ENCODE measurements around the gene TUBA4A. TPM values are rescaled to one million over a fixed set of nuclear protein-coding genes. Genes with fewer than 3 reads are reported as not detected.

The TUBA4A gene
- 24.7 TPM for polyA plus RNA-seq (2012; ENCODE audit: insufficient read depth, insufficient read length, low read depth)

DNA sequence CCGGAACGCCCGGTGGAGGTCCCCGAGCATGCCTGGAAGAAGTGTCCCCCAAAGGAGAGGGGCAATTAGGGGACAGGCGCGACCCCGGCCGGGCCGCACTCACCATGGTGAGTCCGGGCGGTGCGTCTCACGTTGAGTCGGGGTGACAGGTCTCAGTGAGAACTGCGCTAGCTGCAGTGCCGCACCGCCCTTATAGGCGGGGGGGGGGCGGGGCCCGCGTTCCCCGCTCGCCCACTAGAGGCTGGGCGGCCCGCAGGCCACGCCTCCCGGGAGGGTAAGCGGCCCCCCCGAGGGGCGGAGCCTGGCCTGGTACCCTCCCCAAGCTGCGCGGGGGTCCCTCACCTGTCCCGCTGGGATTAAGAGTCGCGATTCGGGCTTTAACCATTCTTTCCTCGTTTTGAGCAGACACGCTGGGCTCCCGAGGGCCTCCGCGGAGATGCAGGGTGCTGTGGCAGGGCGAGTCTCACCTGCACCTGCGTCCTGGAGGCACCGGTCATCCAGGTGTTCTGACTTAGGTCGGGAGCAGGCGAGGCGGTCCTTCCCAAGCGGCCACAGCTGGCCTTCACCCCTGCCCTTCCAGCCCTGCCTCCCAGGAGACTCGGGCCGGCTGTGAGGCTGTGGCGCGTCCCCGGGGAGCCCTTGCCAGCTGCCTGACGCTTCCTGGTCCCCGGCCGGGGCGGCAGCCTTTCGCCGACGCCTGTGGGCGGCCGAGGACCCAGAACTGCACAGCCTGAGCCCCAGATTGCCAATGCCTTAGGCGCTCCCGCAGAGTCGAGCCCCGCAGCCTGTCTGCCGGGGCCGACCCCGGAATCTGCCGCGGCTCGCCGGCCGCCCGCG is at the start of gene TUBA4A:
Gene TUBA4A, minus strand, starts transcription at position 166 of the 837 bp plus-strand sequence. Its CDS starts 60 bp downstream, at position 106.
- Histone ChIP-seq H3K27me3 (peaks cover 48% of the 10 kb centered on the region), H3K9me3 (no peaks in the 10 kb centered on the region), H3K36me3 (no peaks in the 10 kb centered on the region), H3K4me3 (ENCODE audit: low read depth, low read length) (peak within 1 kb of the TSS; percentile 60), H3K4me1 (peaks cover 14% of the 10 kb centered on the region)
- TF ChIP-seq, protein P1, sequence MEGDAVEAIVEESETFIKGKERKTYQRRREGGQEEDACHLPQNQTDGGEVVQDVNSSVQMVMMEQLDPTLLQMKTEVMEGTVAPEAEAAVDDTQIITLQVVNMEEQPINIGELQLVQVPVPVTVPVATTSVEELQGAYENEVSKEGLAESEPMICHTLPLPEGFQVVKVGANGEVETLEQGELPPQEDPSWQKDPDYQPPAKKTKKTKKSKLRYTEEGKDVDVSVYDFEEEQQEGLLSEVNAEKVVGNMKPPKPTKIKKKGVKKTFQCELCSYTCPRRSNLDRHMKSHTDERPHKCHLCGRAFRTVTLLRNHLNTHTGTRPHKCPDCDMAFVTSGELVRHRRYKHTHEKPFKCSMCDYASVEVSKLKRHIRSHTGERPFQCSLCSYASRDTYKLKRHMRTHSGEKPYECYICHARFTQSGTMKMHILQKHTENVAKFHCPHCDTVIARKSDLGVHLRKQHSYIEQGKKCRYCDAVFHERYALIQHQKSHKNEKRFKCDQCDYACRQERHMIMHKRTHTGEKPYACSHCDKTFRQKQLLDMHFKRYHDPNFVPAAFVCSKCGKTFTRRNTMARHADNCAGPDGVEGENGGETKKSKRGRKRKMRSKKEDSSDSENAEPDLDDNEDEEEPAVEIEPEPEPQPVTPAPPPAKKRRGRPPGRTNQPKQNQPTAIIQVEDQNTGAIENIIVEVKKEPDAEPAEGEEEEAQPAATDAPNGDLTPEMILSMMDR (IDR thresholded peaks at IDR 0.05; ENCODE audit: low read depth, low read length) = no peak
- DNase-seq = peak; percentile 77

DNA sequence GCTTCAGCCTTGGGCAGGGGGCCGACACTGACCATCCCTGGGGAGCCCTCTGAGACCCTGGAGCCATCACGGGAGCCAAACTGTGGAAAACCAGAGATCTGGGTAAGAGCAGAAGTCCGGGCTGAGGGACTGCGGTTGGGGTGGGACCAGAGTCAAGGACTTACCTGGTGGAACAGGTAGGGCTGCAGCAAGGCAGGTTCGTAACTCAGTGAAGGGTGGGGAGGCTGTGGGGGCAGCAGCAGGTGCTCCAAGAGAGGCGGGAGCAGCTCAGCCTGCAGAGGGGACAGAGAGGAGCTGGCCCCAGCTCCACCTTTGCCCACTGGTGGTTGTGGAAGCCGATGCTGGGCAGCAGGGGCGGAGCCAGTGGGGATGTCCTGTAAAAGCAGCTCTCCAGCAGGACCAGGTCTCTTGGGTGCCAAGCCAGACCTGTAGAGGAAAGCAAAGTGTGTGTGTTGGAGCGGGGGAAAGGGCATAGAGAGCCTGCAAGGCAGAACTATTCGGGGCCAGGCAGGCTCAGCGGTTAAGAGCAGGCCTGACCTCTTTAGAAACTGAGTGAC is 48.8 kb upstream of the TUBA4A start:
- no peak for DNase-seq
- no peaks in the 10 kb centered on the region for H3K27me3 ChIP-seq
- no peaks in the 10 kb centered on the region for H3K9me3 ChIP-seq
- TF ChIP-seq, protein P1 (IDR thresholded peaks at IDR 0.05; ENCODE audit: low read depth, low read length) = no peak
- H3K36me3 ChIP-seq = peaks cover 9% of the 10 kb centered on the region
- no peak overlapping the region for H3K4me3 ChIP-seq (ENCODE audit: low read depth, low read length)
- H3K4me1 ChIP-seq = no peaks in the 10 kb centered on the region; the same call in 1 of the 2 replicates

DNA sequence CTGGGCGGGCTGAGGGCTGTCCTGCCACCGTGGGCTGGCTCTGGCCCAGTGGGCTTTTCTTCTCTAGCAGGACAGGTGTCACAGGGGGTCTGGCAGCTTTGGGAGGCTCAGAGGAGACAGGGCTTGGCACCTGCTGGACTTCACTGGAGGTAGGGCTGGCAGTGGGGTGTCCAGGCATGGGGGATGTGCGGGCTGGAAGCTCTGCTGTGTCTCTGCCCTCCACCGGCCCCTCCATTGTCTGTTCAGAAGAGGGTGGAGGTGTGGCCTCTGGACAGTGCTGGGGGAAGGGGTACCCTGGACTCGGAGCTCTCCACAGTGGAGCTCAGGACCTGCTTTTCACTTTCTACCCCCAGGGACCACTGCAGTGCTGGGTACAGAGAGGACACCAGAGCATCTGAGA is 46.3 kb upstream of the TUBA4A start:
- DNase-seq = no peak
- Histone ChIP-seq H3K36me3 (peaks cover 16% of the 10 kb centered on the region), H3K27me3 (no peaks in the 10 kb centered on the region), H3K4me3 (ENCODE audit: low read depth, low read length) (no peak overlapping the region), H3K9me3 (no peaks in the 10 kb centered on the region), H3K4me1 (no peaks in the 10 kb centered on the region)
- TF ChIP-seq, protein P1 (IDR thresholded peaks at IDR 0.05; ENCODE audit: low read depth, low read length) = no peak

DNA sequence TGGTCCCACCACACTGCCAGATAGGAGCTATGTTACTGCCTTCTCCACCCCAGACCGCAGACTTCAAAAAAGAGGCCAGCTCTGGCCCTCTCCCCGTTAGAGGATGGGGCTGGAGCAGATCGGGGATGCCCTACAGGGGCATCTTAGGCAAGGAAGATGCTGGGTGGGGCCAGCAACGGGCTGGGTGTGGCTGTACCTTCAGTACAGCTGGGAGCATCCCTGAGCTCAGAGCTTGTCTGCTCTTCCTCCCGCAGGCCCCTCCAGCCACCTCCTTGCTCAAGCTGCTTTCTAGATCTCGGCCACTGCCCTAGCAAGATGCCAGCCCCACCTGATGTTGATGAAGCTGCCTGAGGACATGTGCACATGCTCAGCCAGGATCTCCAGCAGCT is 45.6 kb upstream of the TUBA4A start:
- TF ChIP-seq, protein P1 (IDR thresholded peaks at IDR 0.05; ENCODE audit: low read depth, low read length) = no peak
- Histone ChIP-seq H3K9me3 (no peaks in the 10 kb centered on the region), H3K4me3 (ENCODE audit: low read depth, low read length) (no peak overlapping the region), H3K36me3 (peaks cover 16% of the 10 kb centered on the region), H3K27me3 (no peaks in the 10 kb centered on the region), H3K4me1 (no peaks in the 10 kb centered on the region)
- DNase-seq = no peak

DNA sequence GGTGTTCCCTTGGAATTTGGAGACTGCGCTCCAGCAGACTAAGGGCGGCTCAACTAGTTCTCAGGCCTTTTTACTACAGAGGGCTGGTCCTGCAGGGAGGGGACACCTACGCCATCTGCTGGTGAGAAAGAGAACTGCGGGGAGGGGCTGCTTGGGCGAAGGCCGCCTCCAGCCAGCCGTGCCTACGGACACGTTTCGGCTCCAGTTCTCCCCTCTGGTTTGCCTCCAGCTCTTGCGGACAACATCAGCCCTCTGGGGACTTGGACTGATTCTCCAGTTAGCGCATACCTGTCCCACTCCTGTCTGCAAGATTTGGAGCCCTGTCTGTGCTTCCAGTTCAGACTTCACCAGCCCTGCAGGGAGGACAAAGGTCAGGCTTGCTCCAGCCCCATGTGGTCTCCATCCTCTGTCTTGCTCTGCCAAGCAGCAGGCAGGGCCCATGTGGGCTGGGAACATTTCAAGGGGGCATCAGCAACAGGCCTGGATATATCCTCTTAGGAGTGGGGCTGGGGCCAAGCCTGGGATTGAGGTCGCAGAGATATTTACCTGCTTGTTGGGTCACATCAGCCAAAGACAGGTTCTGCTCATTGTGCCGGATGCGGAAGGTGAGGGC is 45.1 kb upstream of the TUBA4A start:
- no peaks in the 10 kb centered on the region for H3K4me1 ChIP-seq
- H3K27me3 ChIP-seq = no peaks in the 10 kb centered on the region
- TF ChIP-seq, protein P1 (IDR thresholded peaks at IDR 0.05; ENCODE audit: low read depth, low read length) = peak; percentile 96
- peaks cover 16% of the 10 kb centered on the region for H3K36me3 ChIP-seq
- H3K9me3 ChIP-seq = no peaks in the 10 kb centered on the region
- DNase-seq = peak; percentile 85
- H3K4me3 ChIP-seq (ENCODE audit: low read depth, low read length) = no peak overlapping the region

Measured in BE2C (cell line).